Right hindlimb (tissue), 1 donor: ENCODE results near the gene FAM83G.

Experiments used
- DNase-seq: peaks from one replicate; pipeline ENCODE4 v3.0.0-alpha.2; 2018

FAM83G gene

DNA sequence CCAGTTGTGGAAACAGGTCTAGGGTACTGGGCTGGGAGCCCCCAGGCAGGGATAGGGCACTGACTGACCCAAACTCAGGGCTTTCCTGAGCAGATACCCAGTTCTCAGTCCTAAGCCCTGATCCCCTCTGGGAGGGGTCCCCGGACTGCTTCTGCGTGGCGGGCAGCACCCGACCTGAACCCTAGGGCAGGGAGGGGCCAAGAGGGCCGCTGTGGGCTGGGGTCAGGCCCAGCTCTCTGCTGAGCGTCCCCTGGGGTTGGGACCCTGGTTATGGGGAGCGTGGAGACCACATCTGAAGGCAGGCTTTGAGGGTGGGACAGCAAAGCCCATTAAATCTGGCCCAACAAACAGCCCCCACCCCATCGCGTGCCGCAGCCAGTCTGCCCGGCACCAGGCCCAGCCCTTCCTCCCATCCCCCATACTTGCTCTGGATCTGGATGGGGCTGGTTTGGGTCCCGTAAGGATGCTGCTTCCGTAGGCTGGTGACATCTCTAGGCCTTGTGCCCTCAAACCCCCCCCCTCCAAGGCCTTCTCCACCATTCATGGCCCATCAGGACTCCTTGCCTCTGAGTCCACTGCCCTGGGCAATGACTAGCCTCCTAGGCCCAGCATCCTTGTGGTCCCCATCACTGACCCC lies 691 bp upstream of the FAM83G start:
- DNase-seq, result no peak

DNA sequence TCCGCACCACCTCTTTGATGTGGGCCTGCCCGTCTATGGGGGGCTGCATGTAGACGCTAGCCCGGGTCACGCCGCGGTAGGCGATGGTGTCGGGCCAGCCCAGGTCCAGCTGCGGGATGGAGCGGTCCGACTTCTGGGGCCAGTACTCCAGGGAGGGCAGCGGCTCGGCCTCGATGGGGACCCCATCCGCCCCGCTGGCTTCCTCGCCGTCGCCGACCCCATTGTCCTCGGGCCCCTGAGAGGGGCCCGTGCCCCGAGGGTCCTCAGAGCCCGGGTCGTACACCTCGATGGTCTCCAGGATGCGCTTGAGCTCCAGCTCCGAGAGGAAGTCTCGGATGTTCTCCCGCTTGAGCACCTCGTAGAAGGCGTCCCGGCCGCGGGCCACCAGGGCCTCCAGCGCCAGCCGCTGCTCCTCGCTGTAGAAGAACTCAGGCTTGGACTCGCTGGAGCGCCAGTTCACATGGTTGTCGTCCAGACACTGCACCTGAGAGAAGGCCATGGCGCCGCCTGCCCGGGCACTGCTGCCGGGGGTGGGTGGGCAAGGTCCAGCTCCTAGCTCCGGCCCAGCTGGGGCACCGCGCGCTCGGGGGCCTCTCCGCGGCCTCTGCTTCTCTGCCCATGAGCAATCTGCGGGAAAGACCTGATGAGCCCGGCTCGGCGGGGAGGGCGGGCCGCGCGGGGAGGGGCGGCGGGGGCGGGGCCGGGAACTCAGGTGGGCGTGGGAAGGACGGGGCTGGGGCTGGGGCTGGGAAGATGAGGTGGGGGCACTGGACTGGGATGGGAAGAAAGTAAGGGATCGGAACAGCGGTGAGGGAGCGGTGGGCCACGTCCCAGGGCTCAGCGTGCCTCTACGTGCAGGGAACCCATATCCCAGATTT lies 782 bp downstream of the FAM83G start:
- peak; percentile 44 for DNase-seq

DNA sequence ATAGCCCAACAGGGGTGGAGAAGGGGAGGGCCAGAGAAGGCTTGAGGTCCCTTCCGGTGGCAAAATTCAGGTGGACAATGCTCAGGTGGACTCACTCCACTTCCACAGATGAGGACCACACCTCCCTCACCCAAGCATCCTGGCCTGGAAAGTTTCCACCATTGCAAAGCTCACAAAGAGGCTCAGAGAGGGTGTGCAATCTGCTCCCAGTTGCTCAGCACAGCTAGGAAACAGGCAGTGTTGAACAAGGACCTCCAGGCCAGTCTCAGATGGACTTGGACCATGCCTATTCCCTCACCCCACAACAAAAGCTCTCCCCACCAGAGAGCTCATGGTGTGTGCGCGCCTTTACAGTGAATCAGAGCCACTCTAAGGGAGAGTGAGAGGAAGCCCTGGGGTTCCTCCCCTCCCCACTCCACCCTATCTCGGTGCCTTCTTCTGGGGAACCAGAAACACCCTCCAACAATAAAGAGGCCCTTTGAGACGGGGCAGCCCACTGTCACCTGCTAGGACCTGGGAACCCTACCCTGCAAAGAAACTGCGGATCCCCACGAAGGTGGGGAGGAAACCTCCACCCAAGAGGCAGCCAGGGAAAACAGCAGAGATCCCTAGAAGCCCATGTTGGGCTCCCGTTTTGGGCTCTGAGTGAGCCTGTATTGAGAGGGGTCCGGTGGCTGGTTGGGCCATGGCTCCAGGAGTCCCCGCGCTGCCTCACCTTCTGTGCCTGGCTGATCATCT lies 1.6 kb downstream of the FAM83G start:
- DNase-seq, result no peak

DNA sequence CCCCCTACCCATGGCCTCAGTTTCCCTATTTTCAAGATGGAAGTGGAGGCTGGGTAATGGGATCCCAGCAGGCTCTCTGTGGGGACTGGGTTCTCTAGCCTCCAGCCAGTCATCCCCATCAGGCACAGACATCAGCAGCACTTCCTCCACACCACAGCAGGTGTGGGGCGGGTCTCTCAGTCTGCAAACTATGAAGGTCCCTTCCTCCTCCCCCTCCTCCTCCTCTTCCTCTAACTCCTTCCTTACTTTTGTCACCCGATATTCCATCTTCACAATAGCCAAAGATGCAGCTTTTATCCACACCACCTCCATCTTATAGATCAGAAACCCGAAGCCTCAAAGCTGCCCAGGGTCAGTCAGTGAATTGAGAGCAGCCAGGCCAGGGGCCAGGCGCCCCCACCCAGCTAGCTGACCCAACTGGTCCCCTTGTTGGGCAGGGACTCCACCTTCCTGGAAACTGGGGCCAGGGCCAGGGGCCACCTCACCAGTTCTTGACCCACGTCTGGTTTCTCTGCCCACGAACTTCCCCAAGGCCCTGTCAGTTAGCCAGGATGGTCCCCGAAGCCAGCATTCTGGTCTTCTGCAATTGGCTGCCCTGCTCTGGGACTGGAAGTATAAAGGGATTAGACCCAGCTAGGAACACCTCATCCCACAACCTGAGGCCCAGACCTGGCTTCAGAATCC lies 2.5 kb downstream of the FAM83G start:
- no peak for DNase-seq

DNA sequence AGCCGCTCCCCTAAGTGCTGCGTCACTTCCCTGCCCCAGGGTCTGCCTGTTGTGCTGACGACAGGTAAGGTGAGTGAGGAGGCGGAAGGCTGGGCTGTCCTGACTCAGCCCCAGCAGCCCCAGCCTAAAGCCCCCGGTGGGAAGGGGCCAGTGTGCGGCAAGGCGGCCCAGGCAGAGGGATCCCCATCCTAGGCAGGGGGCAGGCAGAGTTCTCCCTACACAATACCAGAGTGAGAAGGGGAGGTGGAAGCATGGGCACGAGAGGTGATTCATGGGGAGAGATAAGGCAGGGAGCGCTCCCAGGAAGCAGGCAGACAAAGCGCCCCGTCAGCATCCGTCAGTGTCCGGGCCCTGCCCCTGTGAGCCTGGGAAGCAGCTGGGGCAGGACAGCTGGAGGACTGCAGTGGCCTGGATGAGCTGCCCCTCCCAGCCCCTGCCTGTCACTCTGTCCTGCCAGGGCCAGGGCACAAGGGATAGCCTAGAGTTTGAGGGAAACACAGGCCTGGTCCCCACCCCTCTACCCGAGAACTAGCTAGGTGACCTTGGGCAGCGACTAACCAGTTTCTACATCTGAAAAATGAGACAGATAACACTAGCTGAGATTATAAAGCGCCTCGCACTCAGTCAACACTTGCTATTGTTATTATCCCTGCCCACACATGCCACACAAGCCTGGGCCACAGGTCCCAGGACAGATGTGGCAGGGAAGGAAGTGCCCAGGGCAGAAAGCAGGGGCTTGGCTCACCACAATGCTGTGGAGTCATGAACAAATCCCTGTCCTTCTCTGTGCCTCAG lies 3.8 kb downstream of the FAM83G start:
- no peak for DNase-seq

DNA sequence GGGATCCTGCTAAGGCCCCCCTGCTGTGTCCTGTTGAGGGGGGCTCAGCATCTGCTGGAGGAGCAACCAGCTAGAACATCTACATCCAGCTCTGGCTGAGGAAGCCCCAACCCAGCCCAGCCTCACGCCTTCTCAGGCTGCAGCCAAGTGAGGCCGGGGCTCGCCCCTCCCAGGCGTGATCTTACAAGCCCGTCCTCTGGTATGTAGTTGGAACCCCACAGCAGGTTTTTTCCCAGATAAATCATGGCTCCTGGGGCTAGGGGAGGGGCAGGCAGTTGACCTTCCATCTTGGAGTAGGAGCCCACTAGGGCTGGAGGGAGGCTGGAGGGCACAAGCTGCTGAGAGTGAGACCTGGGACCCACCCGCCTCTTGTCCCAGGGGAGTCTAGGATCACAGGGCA lies 4.7 kb downstream of the FAM83G start:
- no peak for DNase-seq

DNA sequence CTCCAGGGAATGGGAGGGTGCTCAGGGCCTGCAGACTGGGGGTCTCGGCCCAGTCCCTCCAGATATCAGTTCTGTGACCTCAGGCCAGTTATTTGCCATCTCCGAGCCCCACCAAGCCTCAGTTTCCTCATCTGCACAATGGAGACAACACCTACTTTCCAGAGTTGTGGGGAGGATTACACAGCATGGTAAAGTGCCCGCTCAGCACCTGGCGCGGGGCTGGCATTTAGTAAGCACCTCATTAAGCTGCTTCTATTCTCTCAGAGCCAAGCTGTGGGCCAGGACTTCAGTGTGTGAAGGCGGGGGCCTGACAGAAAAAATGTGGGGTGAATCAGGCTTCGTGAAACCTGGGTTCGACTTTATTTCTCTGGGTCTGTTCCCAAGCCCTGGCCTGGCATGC lies 5.2 kb downstream of the FAM83G start:
- no peak for DNase-seq

DNA sequence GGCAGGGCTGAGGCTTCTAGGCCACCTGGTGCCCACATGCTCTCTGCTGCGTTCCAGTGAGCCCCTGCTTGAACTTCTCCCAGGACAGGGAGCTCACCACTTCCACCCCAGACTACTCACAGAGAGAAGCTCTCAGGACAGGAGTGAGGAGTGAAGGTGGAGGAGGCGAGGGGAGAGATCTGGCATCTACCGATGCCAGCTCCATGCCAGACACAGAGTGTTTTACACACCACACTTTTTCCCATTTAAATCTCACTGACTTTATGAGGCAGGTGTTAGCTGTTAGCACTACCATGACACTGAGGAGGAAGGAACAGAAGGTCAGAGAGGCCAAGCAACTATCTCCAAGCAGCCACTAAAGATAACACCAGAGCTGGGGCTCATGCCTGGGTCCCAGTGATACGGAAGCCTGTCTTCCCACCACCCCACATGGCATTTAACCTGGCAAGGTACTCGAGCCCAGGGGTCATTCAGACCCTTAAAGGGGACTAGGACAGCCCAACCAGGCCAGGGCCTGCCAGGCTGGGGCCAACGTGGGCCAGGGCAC lies 6.8 kb downstream of the FAM83G start:
- no peak for DNase-seq

DNA sequence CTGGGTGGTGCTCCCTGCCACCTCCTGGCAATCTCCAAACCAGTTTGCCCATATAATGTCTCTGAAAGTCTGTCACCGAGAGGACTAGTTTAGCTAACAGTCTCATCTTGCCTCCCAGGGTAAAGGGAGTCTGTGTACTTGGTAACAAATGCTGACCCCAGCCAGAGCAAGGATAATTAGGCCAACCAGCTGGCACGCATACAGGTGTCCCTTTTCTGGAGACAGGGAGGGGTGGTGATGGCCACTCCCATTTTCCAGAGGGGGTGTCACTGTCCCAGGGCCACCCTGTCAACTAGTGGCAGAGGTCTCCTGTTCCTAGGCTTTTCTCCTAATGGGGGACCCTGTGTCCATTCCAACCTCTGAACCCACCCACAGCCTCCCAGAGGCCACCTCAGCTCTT lies 8.1 kb downstream of the FAM83G start:
- DNase-seq, result no peak

DNA sequence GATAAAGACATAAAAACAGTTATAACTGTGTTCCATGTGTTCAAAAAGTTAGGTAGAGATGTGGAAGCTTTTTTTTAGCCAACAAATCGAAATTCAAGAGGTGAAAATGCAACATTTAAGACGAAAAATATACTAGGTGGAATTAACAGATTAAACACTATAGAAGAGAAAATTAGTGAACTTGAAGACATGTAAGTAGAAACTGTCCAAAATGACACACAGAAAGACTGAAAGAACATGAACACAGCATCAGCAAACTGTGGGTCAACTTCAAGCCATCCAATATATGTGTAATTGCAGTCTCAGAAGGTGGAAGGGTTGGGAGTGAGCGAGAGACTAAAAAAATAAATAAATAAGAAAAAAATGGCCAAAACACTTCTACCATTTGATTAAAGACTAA lies 9.3 kb downstream of the FAM83G start:
- DNase-seq, result no peak

DNA sequence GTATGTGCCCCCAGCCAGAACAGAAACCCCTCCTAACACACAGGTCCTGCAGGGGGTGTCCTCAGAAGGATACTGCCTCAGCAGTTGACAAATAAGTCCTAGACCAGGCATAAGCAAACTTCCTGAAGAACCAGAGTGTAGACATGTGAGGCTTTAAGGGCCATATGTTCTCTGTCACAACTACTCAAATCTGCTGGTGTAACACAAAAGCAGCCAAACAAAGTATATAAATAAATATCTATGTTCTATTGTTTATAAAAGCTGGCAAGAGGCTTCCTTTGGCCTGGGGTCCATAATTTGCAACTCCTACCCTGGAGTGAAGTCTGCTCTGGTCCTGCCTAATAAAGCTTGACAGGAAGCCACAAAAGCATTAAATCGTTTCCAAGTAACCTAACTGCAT lies 9.9 kb downstream of the FAM83G start:
- DNase-seq, result no peak

DNA sequence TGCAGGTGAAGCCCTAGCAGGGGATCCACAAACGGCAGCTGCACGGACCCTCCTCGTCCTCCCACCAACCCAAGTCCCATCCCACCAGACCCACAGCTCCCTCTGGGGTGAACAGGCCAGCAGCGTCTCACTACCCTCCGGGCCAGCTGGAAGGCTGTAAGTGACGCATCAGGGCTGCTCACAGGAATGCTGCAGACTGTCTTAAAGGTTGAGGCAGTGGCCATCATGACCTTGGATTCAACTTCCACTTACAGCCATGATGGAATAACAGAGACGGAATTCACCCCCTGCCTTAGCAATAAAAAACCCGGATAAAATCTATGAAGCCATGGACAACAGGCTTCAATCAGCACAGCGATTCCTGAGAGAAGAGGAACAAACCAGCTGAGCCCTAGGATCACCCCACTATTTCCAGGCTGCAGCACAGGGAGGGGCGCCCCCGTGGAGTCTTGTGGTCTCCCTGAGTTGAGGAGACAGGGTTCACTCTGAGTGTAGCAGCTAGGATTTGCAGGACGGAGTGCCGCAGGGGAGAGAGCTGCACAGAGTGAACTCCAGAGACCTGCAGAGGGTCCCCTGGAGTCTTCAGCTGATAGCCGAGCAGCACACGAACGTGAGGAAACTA lies 10.5 kb downstream of the FAM83G start:
- DNase-seq, result no peak

DNA sequence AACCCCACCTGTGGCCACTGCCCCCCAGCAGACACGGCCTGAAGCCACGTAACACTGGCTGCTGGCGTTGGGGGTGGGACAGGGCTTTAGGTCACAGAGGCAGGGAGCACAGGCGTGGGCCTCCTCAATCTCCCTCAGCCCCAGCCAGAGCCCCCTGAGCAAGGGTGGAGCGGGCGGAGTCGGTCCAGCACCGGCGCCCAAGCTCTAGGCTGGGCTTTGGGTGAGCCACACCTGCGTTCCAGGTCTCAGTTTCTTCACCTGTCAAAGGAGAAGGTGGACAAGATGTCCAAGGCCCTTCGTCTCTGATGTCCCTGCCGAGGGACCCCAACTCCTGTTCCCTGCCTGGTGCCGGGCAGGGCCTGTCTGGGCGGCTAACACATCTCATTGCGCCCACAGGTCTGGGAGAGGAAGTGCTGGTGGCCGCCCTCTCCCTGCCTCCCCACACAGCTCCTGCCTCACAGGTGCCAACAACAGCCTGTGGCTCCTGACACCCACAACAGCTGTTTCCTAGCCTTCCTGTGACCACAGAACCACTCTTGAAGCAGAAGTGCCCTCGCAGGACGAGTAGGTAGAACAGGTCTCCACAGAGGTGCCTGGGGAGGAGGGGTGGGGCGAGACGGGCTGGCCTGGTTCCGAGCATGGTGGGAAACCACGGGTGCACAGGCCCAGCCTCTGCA lies 12.0 kb downstream of the FAM83G start:
- DNase-seq, result no peak

DNA sequence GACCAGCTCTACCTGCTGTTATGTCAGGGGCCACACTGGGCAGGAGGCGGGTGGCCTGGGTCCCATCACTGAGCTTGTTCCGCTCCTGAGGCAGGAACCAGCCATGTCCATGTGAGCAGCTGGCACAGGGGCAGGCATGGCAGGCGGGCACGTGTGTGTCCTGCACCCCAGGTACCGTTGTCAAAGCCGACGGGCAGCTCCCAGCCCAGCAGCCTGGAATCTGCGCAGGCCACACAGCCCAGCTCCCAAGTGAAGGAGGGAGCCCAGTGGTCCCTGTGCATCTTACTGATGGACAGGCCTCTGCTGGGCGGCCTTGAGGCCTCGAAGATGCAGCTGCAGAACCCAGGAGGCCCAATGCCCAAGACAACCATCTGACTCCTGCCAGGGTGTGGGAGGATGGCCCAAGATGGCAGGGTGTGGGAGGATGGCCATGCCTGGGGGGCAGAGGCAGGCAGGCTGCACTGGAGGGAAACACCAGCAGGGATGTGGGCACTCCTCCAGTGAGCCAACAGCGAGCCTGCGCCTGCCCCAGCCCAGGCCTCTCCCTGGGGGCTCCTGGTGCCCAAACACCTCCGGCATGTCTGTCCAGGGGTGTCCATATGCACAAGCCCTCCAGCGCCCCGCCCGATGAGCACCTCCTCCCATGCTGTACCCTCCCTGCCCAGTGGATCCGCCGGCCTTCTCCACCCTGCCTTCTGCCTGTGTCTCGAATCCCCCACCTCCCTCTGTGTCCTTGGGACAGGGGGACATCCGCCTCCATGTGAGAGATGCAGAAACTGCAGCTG lies 12.8 kb downstream of the FAM83G start:
- DNase-seq, result no peak

DNA sequence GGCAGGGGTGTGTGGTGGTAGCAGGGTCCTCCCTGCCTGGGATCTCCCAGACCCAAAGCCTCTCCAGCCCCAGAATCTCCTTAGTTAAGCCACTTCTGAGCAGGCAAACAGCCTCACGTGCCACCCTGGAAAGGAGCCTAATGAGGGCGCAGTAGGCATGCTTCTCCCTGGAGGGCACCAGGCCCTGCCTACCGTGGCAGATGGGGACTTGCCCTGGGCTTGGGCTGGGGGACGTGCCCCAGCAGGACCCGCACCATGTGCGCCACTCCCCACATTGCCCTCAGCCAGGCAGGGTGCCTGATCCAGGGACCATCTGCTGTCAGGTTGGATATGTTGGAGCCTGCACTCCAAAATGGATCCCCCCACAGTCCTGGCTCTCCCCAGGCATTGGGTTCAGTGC lies 14.2 kb downstream of the FAM83G start:
- DNase-seq, result no peak

DNA sequence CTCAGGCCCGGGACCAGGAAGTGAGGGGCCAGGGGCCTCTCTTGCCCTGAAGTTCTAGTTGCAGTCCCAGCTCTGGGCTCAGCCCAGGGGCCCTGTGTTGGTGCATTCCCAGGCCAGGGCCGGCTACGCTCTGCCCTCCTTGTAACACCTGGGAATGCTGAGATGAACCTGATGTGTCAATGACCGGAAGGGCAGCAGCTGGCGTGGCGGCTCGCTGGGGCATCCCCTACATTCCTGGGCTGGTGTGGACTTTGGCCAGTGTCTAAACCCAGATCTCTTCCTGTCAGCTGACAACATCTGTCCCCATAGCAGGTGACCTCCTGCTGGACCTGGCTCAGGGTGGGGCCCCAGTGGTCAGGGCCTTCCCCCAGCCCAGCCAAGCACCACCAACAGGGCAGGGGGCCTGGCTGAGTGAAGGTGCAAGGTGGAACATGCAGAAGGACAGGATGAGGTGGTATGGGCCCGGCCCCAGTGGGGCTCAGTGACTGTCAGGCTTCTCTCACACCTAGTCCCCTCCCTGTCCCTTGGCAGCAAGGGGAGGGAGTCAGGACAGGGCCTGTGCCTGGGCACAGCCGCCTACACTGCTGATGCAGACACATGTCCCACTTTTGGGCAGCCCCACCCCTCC lies 15.9 kb downstream of the FAM83G start:
- DNase-seq, result no peak

DNA sequence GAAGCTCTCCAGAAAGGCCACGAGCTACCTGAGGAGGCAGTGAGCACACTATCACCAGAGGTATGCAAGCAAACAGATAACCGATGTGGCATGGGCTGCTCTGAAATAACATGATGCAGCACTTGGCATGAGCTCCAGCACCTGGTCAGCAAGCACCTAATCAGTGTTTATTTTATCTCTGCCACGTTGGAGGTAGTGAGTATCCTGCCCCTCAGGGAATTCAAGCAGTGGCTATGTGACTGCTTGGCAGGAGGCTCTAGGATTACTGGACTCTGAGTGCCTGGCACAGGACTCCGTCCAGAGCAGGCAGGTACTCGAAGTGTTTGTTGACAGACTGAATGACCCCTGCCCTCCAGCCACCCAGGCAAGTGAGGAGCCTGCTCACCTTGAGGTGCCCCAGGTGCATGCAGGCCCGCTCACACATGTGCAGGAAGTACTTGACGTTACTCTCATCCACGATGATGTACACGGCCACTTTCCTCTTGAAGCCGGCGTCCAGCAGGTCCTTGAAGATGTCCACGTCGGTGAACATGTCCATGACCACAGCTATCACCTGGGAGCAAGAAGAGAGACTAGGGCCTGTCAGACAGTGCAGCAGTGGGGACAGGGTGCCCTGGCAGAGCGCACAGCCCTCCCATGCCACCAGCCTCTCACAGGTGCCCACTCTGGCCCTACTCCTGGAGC lies 16.6 kb downstream of the FAM83G start:
- DNase-seq, result no peak

DNA sequence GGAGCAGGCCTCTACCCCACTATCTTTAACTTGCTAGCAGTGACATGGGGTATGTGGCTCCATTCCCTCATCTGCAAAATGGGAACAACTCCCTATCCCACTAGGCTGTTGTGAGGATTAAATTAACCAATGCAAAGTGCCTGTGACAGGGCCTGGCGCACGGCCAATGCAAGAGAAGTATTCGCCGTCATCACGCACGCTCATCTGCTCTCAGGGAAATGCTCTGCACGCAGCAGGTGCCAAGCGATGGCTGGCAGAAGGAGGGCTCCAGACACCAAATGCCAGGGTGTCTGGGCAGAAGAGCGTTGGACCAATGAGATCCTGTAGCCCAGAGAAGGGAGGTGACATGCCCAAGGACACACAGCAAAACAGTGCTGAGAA lies 17.3 kb downstream of the FAM83G start:
- no peak for DNase-seq
